NOMO-1 treated with DMSO at 0.1 percent for 48 hours (cell line): ENCODE measurements around the gene RAB37.

ENCODE experiments used
- DNase-seq: peaks from one replicate; lab custom pipeline; 2025; ENCODE audit not compliant: unreplicated experiment; lab: John Stamatoyannopoulos, UW

The RAB37 gene

GRCh38 chr17:74728033-74728701 is 8.9 kb upstream of the RAB37 start:
- DNase-seq, result no peak

- no peak for DNase-seq
Measured at GRCh38 chr17:74728702-74729075, 8.4 kb upstream of the RAB37 start.

- DNase-seq, result no peak
Measured at GRCh38 chr17:74729368-74729767, 7.7 kb upstream of the RAB37 start.

GRCh38 chr17:74729866-74730265 is 7.2 kb upstream of the RAB37 start:
- no peak for DNase-seq

GRCh38 chr17:74730491-74731346 is 6.3 kb upstream of the RAB37 start:
- DNase-seq, result peak; percentile 54

- DNase-seq, result no peak
Measured at GRCh38 chr17:74731347-74731605, 5.8 kb upstream of the RAB37 start.

GRCh38 chr17:74732042-74732867 is 4.8 kb upstream of the RAB37 start:
- DNase-seq, result no peak

- no peak for DNase-seq
Measured at GRCh38 chr17:74733365-74734122, 3.5 kb upstream of the RAB37 start.

- no peak for DNase-seq
Measured at GRCh38 chr17:74734256-74734655, 2.8 kb upstream of the RAB37 start.

- DNase-seq, result peak; percentile 61
Measured at GRCh38 chr17:74737299-74738050, 419 bp downstream of the RAB37 start.

- peak; percentile 82 for DNase-seq
Measured at GRCh38 chr17:74738051-74738996, 1.3 kb downstream of the RAB37 start.

- DNase-seq, result no peak
Measured at GRCh38 chr17:74739227-74739831, 2.3 kb downstream of the RAB37 start.

GRCh38 chr17:74740173-74740572 is 3.1 kb downstream of the RAB37 start:
- peak; percentile 12 for DNase-seq

GRCh38 chr17:74740641-74741387 is 3.8 kb downstream of the RAB37 start:
- no peak for DNase-seq

- DNase-seq, result peak; percentile 77
Measured at GRCh38 chr17:74742153-74742515, 5.1 kb downstream of the RAB37 start.

GRCh38 chr17:74742978-74743545 is 6.0 kb downstream of the RAB37 start:
- no peak for DNase-seq

- no peak for DNase-seq
Measured at GRCh38 chr17:74743755-74744154, 6.7 kb downstream of the RAB37 start.

GRCh38 chr17:74744349-74744713 is 7.3 kb downstream of the RAB37 start:
- no peak for DNase-seq
